HFFc6 (cell line): ENCODE data around the gene MEIOSIN. TPM values are rescaled to one million over a fixed set of nuclear protein-coding genes. Genes with fewer than 3 reads are reported as not detected.

ENCODE experiments used
- DNase-seq: peaks from one replicate; pipeline ENCODE4 v3.0.0-alpha.2; 2018
- H3K27ac Mint-ChIP-seq: 2 replicates; pipeline ENCODE4 v1.8.0; 2020; ENCODE audit warnings: mild to moderate bottlenecking, mixed read lengths
- H3K27me3 Mint-ChIP-seq: 2 replicates; pipeline ENCODE4 v1.8.0; 2021; ENCODE audit warnings: mild to moderate bottlenecking, moderate library complexity, mixed read lengths; ENCODE audit not compliant: insufficient read depth
- H3K36me3 Mint-ChIP-seq: 2 replicates; pipeline ENCODE4 v1.8.0; 2021; ENCODE audit warnings: low read depth, mixed read lengths
- H3K4me1 Mint-ChIP-seq: 2 replicates; pipeline ENCODE4 v1.8.0; 2020; ENCODE audit warnings: low read depth, mixed read lengths
- H3K4me3 Mint-ChIP-seq: 2 replicates; pipeline ENCODE4 v1.8.0; 2020; ENCODE audit warnings: mild to moderate bottlenecking, moderate library complexity, mixed read lengths
- H3K9me3 Mint-ChIP-seq: 2 replicates; pipeline ENCODE4 v1.8.0; 2020; ENCODE audit warnings: mild to moderate bottlenecking, mixed read lengths
- CTCF ChIP-seq: fragments of 200-600 bp; sonication (generic); IDR thresholded peaks from 2 replicates; pipeline ENCODE4 v1.5.0; 2021; ENCODE audit warnings: antibody characterized with exemption, mild to moderate bottlenecking
- total RNA-seq, 6 experiments: library from RNA; stranded (reverse); fragmentation: NEBNext Ultra II Directional; extraction: Animal tissue kit (Norgen Biotek cat#: 25700); gene quantifications; 2 replicates in 1 of 6; 3 replicates in 5 of 6; pipeline ENCODE4 v1.2.3, GENCODE V29; 2021

Gene MEIOSIN
- total RNA-seq, 6 experiments from 2014 or later: not detected

GRCh38 chr19:45762870-45763631 lies 29.8 kb downstream of the MEIOSIN start:
- Mint-ChIP-seq H3K4me3 (no peak overlapping the region), H3K27me3 (peaks cover 20% of the 10 kb centered on the region), H3K9me3 (no peaks in the 10 kb centered on the region), H3K4me1 (peaks cover 7% of the 10 kb centered on the region; the same call in 1 of the 2 replicates), H3K27ac (no peak overlapping the region), H3K36me3 (no peaks in the 10 kb centered on the region)
- DNase-seq: no peak
- no peak for TF ChIP-seq CTCF

- no peak for DNase-seq
- Mint-ChIP-seq H3K27me3 (peaks cover 15% of the 10 kb centered on the region), H3K27ac (no peak overlapping the region), H3K36me3 (no peaks in the 10 kb centered on the region), H3K4me3 (no peak overlapping the region), H3K4me1 (peaks cover 7% of the 10 kb centered on the region; the same call in 1 of the 2 replicates), H3K9me3 (no peaks in the 10 kb centered on the region)
- TF ChIP-seq CTCF: no peak
Observed at GRCh38 chr19:45763691-45764294, 30.6 kb downstream of the MEIOSIN start.

- DNase-seq: no peak
- peaks cover 18% of the 10 kb centered on the region for H3K27me3 Mint-ChIP-seq
- H3K4me3 Mint-ChIP-seq: no peak overlapping the region; the same call in 1 of the 2 replicates
- no peaks in the 10 kb centered on the region for H3K36me3 Mint-ChIP-seq
- peaks cover 8% of the 10 kb centered on the region for H3K4me1 Mint-ChIP-seq
- H3K27ac Mint-ChIP-seq: no peak overlapping the region
- TF ChIP-seq CTCF: peak; percentile 42
- no peaks in the 10 kb centered on the region for H3K9me3 Mint-ChIP-seq
Observed at GRCh38 chr19:45764475-45764874, 31.2 kb downstream of the MEIOSIN start.

GRCh38 chr19:45764945-45765701 lies 31.9 kb downstream of the MEIOSIN start:
- no peak for DNase-seq
- peaks cover 21% of the 10 kb centered on the region for H3K27me3 Mint-ChIP-seq
- no peaks in the 10 kb centered on the region for H3K9me3 Mint-ChIP-seq
- H3K27ac Mint-ChIP-seq: no peak overlapping the region
- TF ChIP-seq CTCF: no peak
- H3K36me3 Mint-ChIP-seq: no peaks in the 10 kb centered on the region
- H3K4me3 Mint-ChIP-seq: no peak overlapping the region
- H3K4me1 Mint-ChIP-seq: peaks cover 12% of the 10 kb centered on the region

- H3K27me3 Mint-ChIP-seq: peaks cover 19% of the 10 kb centered on the region
- H3K9me3 Mint-ChIP-seq: no peaks in the 10 kb centered on the region
- no peak for TF ChIP-seq CTCF
- H3K27ac Mint-ChIP-seq: 0 out of 2 replicates have a peak overlapping the region, but pooled peaks have one; percentile 21
- peaks cover 17% of the 10 kb centered on the region for H3K4me1 Mint-ChIP-seq
- DNase-seq: no peak
- no peaks in the 10 kb centered on the region for H3K36me3 Mint-ChIP-seq
- 0 out of 2 replicates have a peak overlapping the region, but pooled peaks have one; percentile 34 for H3K4me3 Mint-ChIP-seq
Observed at GRCh38 chr19:45765702-45766295, 32.6 kb downstream of the MEIOSIN start.
